Neural cell (in vitro differentiated cells): ENCODE data around the gene ERBB3.

Experiments
- EP300 ChIP-seq: fragments of 450-650 bp; conservative IDR thresholded peaks from 2 replicates; pipeline ENCODE4 v1.6.1; 2014; ENCODE audit warnings: antibody characterized with exemption, mild to moderate bottlenecking, moderate library complexity; ENCODE audit not compliant: poor library complexity, severe bottlenecking
- EZH2 ChIP-seq: fragments of 200-600, 300-800 bp; shearing (Covaris generic), sonication (generic); IDR thresholded peaks from 2 replicates; pipeline ENCODE4 v1.6.1; 2014; ENCODE audit warnings: antibody characterized with exemption, low read length, borderline replicate concordance, mild to moderate bottlenecking; ENCODE audit not compliant: insufficient read depth, poor library complexity, severe bottlenecking
- MXI1 ChIP-seq: fragments of 450-650 bp; conservative IDR thresholded peaks from 2 replicates; pipeline ENCODE4 v1.6.1; 2014; ENCODE audit warnings: antibody characterized with exemption, mild to moderate bottlenecking; ENCODE audit not compliant: poor library complexity, severe bottlenecking
- RAD21 ChIP-seq: fragments of 450-650 bp; conservative IDR thresholded peaks from 2 replicates; pipeline ENCODE4 v1.6.1; 2014; ENCODE audit warnings: antibody characterized with exemption, mild to moderate bottlenecking, moderate library complexity
- TF ChIP-seq, protein P1 (sequence below): fragments of 450-650 bp; IDR thresholded peaks from 2 replicates; pipeline ENCODE4 v1.5.1; 2014; ENCODE audit warnings: antibody characterized with exemption, mild to moderate bottlenecking, moderate library complexity; ENCODE audit not compliant: poor library complexity, severe bottlenecking

- TF ChIP-seq EP300 (no peak), EZH2 (no peak), MXI1 (peak; percentile 50), RAD21 (no peak)
- TF ChIP-seq, protein P1, sequence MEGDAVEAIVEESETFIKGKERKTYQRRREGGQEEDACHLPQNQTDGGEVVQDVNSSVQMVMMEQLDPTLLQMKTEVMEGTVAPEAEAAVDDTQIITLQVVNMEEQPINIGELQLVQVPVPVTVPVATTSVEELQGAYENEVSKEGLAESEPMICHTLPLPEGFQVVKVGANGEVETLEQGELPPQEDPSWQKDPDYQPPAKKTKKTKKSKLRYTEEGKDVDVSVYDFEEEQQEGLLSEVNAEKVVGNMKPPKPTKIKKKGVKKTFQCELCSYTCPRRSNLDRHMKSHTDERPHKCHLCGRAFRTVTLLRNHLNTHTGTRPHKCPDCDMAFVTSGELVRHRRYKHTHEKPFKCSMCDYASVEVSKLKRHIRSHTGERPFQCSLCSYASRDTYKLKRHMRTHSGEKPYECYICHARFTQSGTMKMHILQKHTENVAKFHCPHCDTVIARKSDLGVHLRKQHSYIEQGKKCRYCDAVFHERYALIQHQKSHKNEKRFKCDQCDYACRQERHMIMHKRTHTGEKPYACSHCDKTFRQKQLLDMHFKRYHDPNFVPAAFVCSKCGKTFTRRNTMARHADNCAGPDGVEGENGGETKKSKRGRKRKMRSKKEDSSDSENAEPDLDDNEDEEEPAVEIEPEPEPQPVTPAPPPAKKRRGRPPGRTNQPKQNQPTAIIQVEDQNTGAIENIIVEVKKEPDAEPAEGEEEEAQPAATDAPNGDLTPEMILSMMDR, result no peak
Measured at GRCh38 chr12:56104815-56105608, 25.0 kb downstream of the ERBB3 start.
